B cell (primary cell): ENCODE measurements around the gene CCDC6. TPM values are rescaled to one million over a fixed set of nuclear protein-coding genes. Genes with fewer than 3 reads are reported as not detected.

Source experiments
- ATAC-seq: fragments of 200-7000 bp; cut with Tn5 transposase; one replicate; pipeline ENCODE4 v1.10.0; 2021; ENCODE audit warnings: low read depth, mild to moderate bottlenecking, moderate number of reproducible peaks, moderate library complexity
- CTCF ChIA-PET: fragments of 350-600 bp; sonication (Branson Sonifier 250); formaldehyde crosslinking; loops from one replicate; lab custom pipeline; 2021; ENCODE audit warnings: antibody characterized with exemption, inconsistent platforms; lab: Charles Lee
- POLR2A ChIA-PET: fragments of 350-600 bp; sonication (Branson Sonifier 250); formaldehyde crosslinking; loops from one replicate; lab custom pipeline; 2021; ENCODE audit warnings: antibody characterized with exemption; lab: Charles Lee
- DNase-seq: peaks from one replicate; pipeline ENCODE4 v3.0.0; 2013
- H2AFZ ChIP-seq: 2 replicates; pipeline ENCODE4 v1.6.1; 2012; ENCODE audit warnings: mild to moderate bottlenecking, low read depth, low read length; ENCODE audit not compliant: insufficient read depth, poor library complexity, severe bottlenecking
- H3K27ac ChIP-seq, 2 donors: 1 replicate in 1 of 2; 2 replicates in 1 of 2; pipeline ENCODE4 v1.5.1; 2012 to 2013; ENCODE audit warnings: low read length in 2 of 2, mild to moderate bottlenecking in 2 of 2, moderate library complexity in 1 of 2
- H3K27me3 ChIP-seq, 4 experiments: fragments of 200-600 bp in 1 of 4; sonication (generic) in 1 of 4; replicated peaks in 1 of 4; 1 replicate in 2 of 4; 2 replicates in 2 of 4; pipeline versions ENCODE4 v1.6.1 to v1.7.0; 2013 to 2016; ENCODE audit warnings: low read length in 3 of 4, mild to moderate bottlenecking in 2 of 4, mixed read lengths in 1 of 4, moderate library complexity in 1 of 4; ENCODE audit not compliant: insufficient read depth in 4 of 4, control insufficient read depth in 3 of 4; ENCODE audit errors: control extremely low read depth in 1 of 4
- H3K36me3 ChIP-seq, 2 experiments: replicated peaks in 1 of 2; 1 replicate in 1 of 2; 2 replicates in 1 of 2; pipeline versions ENCODE4 v1.6.1 to v1.7.1; 2013; ENCODE audit warnings: low read length in 1 of 2; ENCODE audit not compliant: insufficient read depth in 2 of 2, control insufficient read depth in 1 of 2; ENCODE audit errors: control extremely low read depth in 1 of 2, extremely low read depth in 1 of 2
- H3K4me1 ChIP-seq, 2 donors: fragments of 200-600 bp in 1 of 2; sonication (generic) in 1 of 2; 1 replicate in 1 of 2; 2 replicates in 1 of 2; pipeline versions ENCODE4 v1.5.1 to v1.6.1; 2013 to 2017; ENCODE audit warnings: low read length in 2 of 2; ENCODE audit not compliant: control insufficient read depth in 2 of 2, insufficient read depth in 2 of 2
- H3K4me2 ChIP-seq: replicated peaks from 2 replicates; pipeline ENCODE3; 2012; ENCODE audit warnings: mild to moderate bottlenecking, low read depth, low read length; ENCODE audit not compliant: poor library complexity, severe bottlenecking
- H3K4me3 ChIP-seq, 5 experiments: fragments of 200-600 bp in 1 of 5; sonication (generic) in 1 of 5; 1 replicate in 3 of 5; 2 replicates in 2 of 5; pipeline versions ENCODE4 v1.5.1 to v1.7.0; 2011 to 2016; ENCODE audit warnings: low read length in 4 of 5, mild to moderate bottlenecking in 4 of 5, low read depth in 2 of 5, control low read depth in 1 of 5, moderate library complexity in 1 of 5; ENCODE audit not compliant: insufficient read depth in 1 of 5; ENCODE audit errors: control extremely low read depth in 1 of 5, extremely low read depth in 1 of 5
- H3K79me2 ChIP-seq: fragments of 200-600 bp; sonication (generic); one replicate; pipeline ENCODE4 v1.6.0; 2016; ENCODE audit warnings: low read length; ENCODE audit not compliant: control insufficient read depth, insufficient read depth
- H3K9ac ChIP-seq: fragments of 200-600 bp; sonication (generic); 2 replicates; pipeline ENCODE4 v1.6.1; 2017; ENCODE audit warnings: mild to moderate bottlenecking, low read length, moderate library complexity
- H3K9me3 ChIP-seq, 3 donors: one replicate each; pipeline versions ENCODE4 v1.6.1 to v1.7.1; 2013; ENCODE audit warnings: low read length in 2 of 3; ENCODE audit not compliant: control insufficient read depth in 2 of 3, insufficient read depth in 1 of 3; ENCODE audit errors: control extremely low read depth in 1 of 3
- H4K20me1 ChIP-seq: 2 replicates; pipeline ENCODE4 v1.6.0; 2012; ENCODE audit warnings: mild to moderate bottlenecking, low read length; ENCODE audit not compliant: insufficient read depth, control insufficient read depth, poor library complexity, severe bottlenecking
- H3K27ac Mint-ChIP-seq: one replicate; pipeline ENCODE4 v1.8.0; 2021; ENCODE audit warnings: mixed read lengths
- H3K27me3 Mint-ChIP-seq: one replicate; pipeline ENCODE4 v1.8.0; 2021; ENCODE audit warnings: mixed read lengths
- H3K4me1 Mint-ChIP-seq: one replicate; pipeline ENCODE4 v1.8.0; 2021; ENCODE audit warnings: mixed read lengths
- H3K4me3 Mint-ChIP-seq: one replicate; pipeline ENCODE4 v1.8.0; 2021; ENCODE audit warnings: mixed read lengths
- H3K9me3 Mint-ChIP-seq: one replicate; pipeline ENCODE4 v1.8.0; 2022; ENCODE audit warnings: mixed read lengths; ENCODE audit not compliant: insufficient read depth
- CTCF ChIP-seq: fragments of 200-600 bp; IDR thresholded peaks from one replicate; pipeline ENCODE4 v1.8.0; 2022; ENCODE audit warnings: antibody characterized with exemption, mild to moderate bottlenecking
- EZH2 ChIP-seq: IDR thresholded peaks from 2 replicates; pipeline ENCODE4 v1.6.1; 2012; ENCODE audit warnings: borderline replicate concordance, low read depth, mild to moderate bottlenecking, moderate library complexity, low read length; ENCODE audit not compliant: insufficient read depth, poor library complexity, severe bottlenecking
- WGBS: methylation state at CpG from one replicate; pipeline ENCODE4 v1.1.5; 2013; ENCODE audit warnings: missing lambda C conversion rate; ENCODE audit not compliant: insufficient coverage; 5-methylcytosine and 5-hydroxymethylcytosine counted together
- intact Hi-C: fragments of 100-400 bp; cut with micrococcal nuclease; formaldehyde crosslinking; loops from one replicate; pipeline ENCODE4 v1.10.0; 2022
- polyA plus RNA-seq: library from polyadenylated mRNA; depleted of rRNA; stranded (reverse); fragments of >200 nt; gene quantifications from 2 replicates; pipeline ENCODE4 v1.2.3, GENCODE V29; 2012
- total RNA-seq, 2 donors: library from RNA; stranded (reverse); fragments of 120-200 nt in 1 of 2; gene quantifications; 1 replicate in 1 of 2; 2 replicates in 1 of 2; pipeline versions ENCODE4 v1.2.3 to v1.2.4, GENCODE V29; 2013 to 2022

The CCDC6 gene
- total and polyA plus RNA-seq, 2 donors (not counting 1 experiment from before 2014, with no cell fraction given) = 18.2 to 30.1 TPM

DNA sequence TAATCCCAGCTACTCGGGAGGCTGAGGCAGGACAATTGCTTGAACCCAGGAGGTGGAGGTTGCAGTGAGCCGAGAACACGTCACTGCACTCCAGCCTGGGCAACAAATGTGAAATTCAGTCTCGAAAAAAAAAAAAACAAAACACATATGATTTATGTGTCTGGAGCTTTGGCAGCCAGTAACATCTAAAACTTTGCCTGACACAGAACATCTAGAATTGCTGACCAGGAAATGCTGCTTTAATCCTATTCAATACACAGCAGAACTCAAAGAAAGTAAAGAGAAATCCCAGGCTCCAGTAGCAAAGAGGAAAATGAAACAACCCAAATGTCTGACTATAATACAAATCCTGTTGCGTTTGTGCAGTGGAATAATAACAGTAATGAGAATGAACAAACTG lies 4.5 kb upstream of the CCDC6 start:
- Histone ChIP-seq H3K9ac (no peak overlapping the region), H3K27ac (no peak overlapping the region), H3K4me3 (no peak overlapping the region), H3K9me3 (peaks cover 0 to 7% (median 4%) of the 10 kb centered on the region in 3 donors), H4K20me1 (peaks cover 3% of the 10 kb centered on the region), H3K4me2 (no peak overlapping the region), H3K27me3 (no peaks in the 10 kb centered on the region), H2AFZ (no peak overlapping the region), H3K79me2 (peaks cover 39% of the 10 kb centered on the region), H3K36me3 (no peaks in the 10 kb centered on the region), H3K4me1 (peaks cover 21% of the 10 kb centered on the region in 2 donors)
- 100% methylated on average over 1 of the region's 5 CpGs for WGBS
- TF ChIP-seq EZH2 (no peak), CTCF (no peak)
- DNase-seq = no peak
- Mint-ChIP-seq H3K9me3 (peaks cover 3% of the 10 kb centered on the region), H3K4me1 (peaks cover 23% of the 10 kb centered on the region), H3K27ac (no peak overlapping the region), H3K27me3 (no peaks in the 10 kb centered on the region), H3K4me3 (no peak overlapping the region)
- POLR2A ChIA-PET = no interaction called here
- ATAC-seq = no peak
- CTCF ChIA-PET = interaction anchor here (1.4 to 2.4 kb wide), 2 partner anchors 46 to 80 kb away, joined by 4 to 7 read pairs; no protein-coding TSS in a partner anchor
- intact Hi-C loops = no loop called here

DNA sequence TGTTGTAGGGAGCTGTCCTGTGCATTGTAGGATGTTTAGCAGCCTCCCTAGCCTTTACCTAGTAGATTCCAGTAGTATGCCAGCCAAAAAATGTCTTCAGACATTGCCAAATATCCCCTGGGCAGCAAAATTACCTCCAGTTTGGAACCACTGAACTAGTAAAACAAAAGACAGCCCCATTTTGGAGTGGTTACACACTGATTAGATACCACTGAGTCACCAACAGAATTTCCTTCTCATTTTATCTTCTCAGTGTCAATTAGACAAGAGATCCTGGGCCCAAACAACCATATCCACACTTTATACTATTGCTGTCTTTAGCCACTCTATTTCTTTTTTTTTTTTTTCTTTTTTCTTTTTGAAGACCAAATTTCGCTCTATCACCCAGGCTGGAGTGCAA lies 3.5 kb upstream of the CCDC6 start:
- Histone ChIP-seq H3K9me3 (peaks cover 0 to 7% (median 4%) of the 10 kb centered on the region in 3 donors), H3K4me3 (no peak overlapping the region), H3K4me2 (no peak overlapping the region), H3K79me2 (peaks cover 49% of the 10 kb centered on the region), H3K27me3 (no peaks in the 10 kb centered on the region), H3K36me3 (no peaks in the 10 kb centered on the region), H3K4me1 (peaks cover 26 to 28% of the 10 kb centered on the region in 2 donors), H3K27ac (no peak overlapping the region), H3K9ac (no peak overlapping the region), H2AFZ (no peak overlapping the region), H4K20me1 (peaks cover 12% of the 10 kb centered on the region)
- ChIA-PET CTCF (interaction anchor here (0.6 to 6.1 kb wide), 4 partner anchors 44 to 79 kb away, joined by 3 to 175 read pairs (median 5); no protein-coding TSS in a partner anchor), POLR2A (no interaction called here)
- DNase-seq = no peak
- Mint-ChIP-seq H3K27me3 (no peaks in the 10 kb centered on the region), H3K4me1 (peaks cover 31% of the 10 kb centered on the region), H3K9me3 (peaks cover 3% of the 10 kb centered on the region), H3K27ac (no peak overlapping the region), H3K4me3 (no peak overlapping the region)
- intact Hi-C loops = loop anchor here (2.0 to 10.0 kb wide), 4 partner anchors 61 to 1643 kb away; partner anchors contain the start of genes CISD1, IPMK and TFAM
- TF ChIP-seq EZH2 = no peak
- TF ChIP-seq CTCF = no peak
- 100% methylated on average over 1 of the region's 1 CpG for WGBS
- no peak for ATAC-seq
